ENCODE results near the gene CHD9NB. TPM values are rescaled to one million over a fixed set of nuclear protein-coding genes. Genes with fewer than 3 reads are reported as not detected.

Gene CHD9NB
- total RNA-seq (2013): 0.04 TPM
- polyA plus RNA-seq (not detected), polyA minus RNA-seq (not detected in 2 replicates), total RNA-seq (0 to 1.2 (median 0.04) reads per million in 11 experiments)

GRCh38 chr16:53052519-53053501, at the start of gene CHD9NB:
CHD9NB (minus strand) TSS chr16:53052897; CDS start chr16:53044158, 8,739 bp downstream.
- H3K9me3 Mint-ChIP-seq: no peaks in the 10 kb centered on the region
- H3K9ac ChIP-seq (ENCODE audit: insufficient read depth, low read length, poor library complexity, severe bottlenecking): no peak within 1 kb of the TSS
- no peaks in the 10 kb centered on the region for H3K27me3 ChIP-seq (ENCODE audit: control insufficient read depth in 2 of 2, insufficient read depth in 2 of 2, low read length in 2 of 2)
- peaks cover 31% of the 10 kb centered on the region for H3K4me1 Mint-ChIP-seq
- H3K27ac ChIP-seq (ENCODE audit: low read depth in 1 of 2, low read length in 2 of 2): no peak within 1 kb of the TSS
- no peaks in the 10 kb centered on the region for H4K20me1 ChIP-seq (ENCODE audit: insufficient read depth, low read length)
- WGBS (ENCODE audit: insufficient coverage): no CpG with 5 or more reads among the region's 2 CpGs
- peak within 1 kb of the TSS in 5 of 7 donors; percentile 1 to 64 (median 11) for H3K27ac Mint-ChIP-seq
- no peaks in the 10 kb centered on the region for H3K9me3 ChIP-seq (replicated peaks in 1 of 2; ENCODE audit: control insufficient read depth in 1 of 2, insufficient read depth in 1 of 2, low read length in 2 of 2)
- no peak for TF ChIP-seq CTCF (IDR thresholded peaks at IDR 0.05)
- no peaks in the 10 kb centered on the region for H3K36me3 Mint-ChIP-seq
- peaks cover 23% of the 10 kb centered on the region for H3K79me2 ChIP-seq (ENCODE audit: insufficient read depth, low read length)
- peaks cover 29 to 37% of the 10 kb centered on the region in 2 donors for H3K4me1 ChIP-seq (ENCODE audit: control insufficient read depth in 1 of 2, insufficient read depth in 2 of 2, low read length in 2 of 2)
- peak within 1 kb of the TSS in 1 of 2 donors; percentile 65 for H3K4me3 Mint-ChIP-seq
- DNase-seq: peak; percentile 54 to 78 (median 71)
- intact Hi-C loops (cut with micrococcal nuclease): no loop called here
- peaks cover 3 to 6% (median 5%) of the 10 kb centered on the region in 3 donors for H3K27me3 Mint-ChIP-seq (ENCODE audit: low read depth in 3 of 3)
- H2AFZ ChIP-seq (ENCODE audit: insufficient read depth, low read depth, low read length, poor library complexity, severe bottlenecking): peak within 1 kb of the TSS; percentile 70
- H3K4me3 ChIP-seq (replicated peaks in 1 of 3; ENCODE audit: low read depth in 2 of 3, low read length in 3 of 3): peak within 1 kb of the TSS in 1 of 3 experiments; percentile 34
- H3K4me2 ChIP-seq (replicated peaks; ENCODE audit: extremely low read depth, low read length, poor library complexity, severe bottlenecking): peak within 1 kb of the TSS; percentile 20
- no peaks in the 10 kb centered on the region for H3K36me3 ChIP-seq (replicated peaks in 1 of 2; ENCODE audit: control insufficient read depth in 1 of 2, insufficient read depth in 2 of 2, low read length in 2 of 2)

- intact Hi-C loops (cut with micrococcal nuclease): no loop called here
Observed at GRCh38 chr16:53100889-53101288, 48.2 kb upstream of the CHD9NB start.

More at GRCh38 chr16:53100889-53101288, 48.2 kb upstream of the CHD9NB start:
- no CpG with 5 or more reads among the region's 1 CpG for WGBS (ENCODE audit: insufficient coverage)
- Histone ChIP-seq H3K9ac (ENCODE audit: insufficient read depth, low read length, poor library complexity, severe bottlenecking) (no peak overlapping the region), H3K4me2 (replicated peaks; ENCODE audit: extremely low read depth, low read length, poor library complexity, severe bottlenecking) (no peak overlapping the region), H4K20me1 (ENCODE audit: insufficient read depth, low read length) (no peaks in the 10 kb centered on the region), H2AFZ (ENCODE audit: insufficient read depth, low read depth, low read length, poor library complexity, severe bottlenecking) (no peak overlapping the region), H3K27me3 (ENCODE audit: control insufficient read depth in 2 of 2, insufficient read depth in 2 of 2, low read length in 2 of 2) (no peaks in the 10 kb centered on the region), H3K4me3 (replicated peaks in 1 of 3; ENCODE audit: low read depth in 2 of 3, low read length in 3 of 3) (no peak overlapping the region), H3K27ac (ENCODE audit: low read depth in 1 of 2, low read length in 2 of 2) (no peak overlapping the region), H3K36me3 (replicated peaks in 1 of 2; ENCODE audit: control insufficient read depth in 1 of 2, insufficient read depth in 2 of 2, low read length in 2 of 2) (peaks cover 0 to 4% of the 10 kb centered on the region in 2 donors), H3K79me2 (ENCODE audit: insufficient read depth, low read length) (peaks cover 48% of the 10 kb centered on the region), H3K4me1 (ENCODE audit: control insufficient read depth in 1 of 2, insufficient read depth in 2 of 2, low read length in 2 of 2) (peaks cover 37 to 41% of the 10 kb centered on the region in 2 donors), H3K9me3 (replicated peaks in 1 of 2; ENCODE audit: control insufficient read depth in 1 of 2, insufficient read depth in 1 of 2, low read length in 2 of 2) (no peaks in the 10 kb centered on the region)
- DNase-seq: no peak
- Mint-ChIP-seq H3K27ac (no peak overlapping the region), H3K4me3 (no peak overlapping the region), H3K9me3 (no peaks in the 10 kb centered on the region), H3K36me3 (peaks cover 5 to 6% of the 10 kb centered on the region in 2 donors), H3K27me3 (ENCODE audit: low read depth in 3 of 3) (no peaks in the 10 kb centered on the region), H3K4me1 (peaks cover 30% of the 10 kb centered on the region)
- no peak for TF ChIP-seq CTCF (IDR thresholded peaks at IDR 0.05)
